ENCODE results near the gene OR7G3.

OR7G3 gene

DNA sequence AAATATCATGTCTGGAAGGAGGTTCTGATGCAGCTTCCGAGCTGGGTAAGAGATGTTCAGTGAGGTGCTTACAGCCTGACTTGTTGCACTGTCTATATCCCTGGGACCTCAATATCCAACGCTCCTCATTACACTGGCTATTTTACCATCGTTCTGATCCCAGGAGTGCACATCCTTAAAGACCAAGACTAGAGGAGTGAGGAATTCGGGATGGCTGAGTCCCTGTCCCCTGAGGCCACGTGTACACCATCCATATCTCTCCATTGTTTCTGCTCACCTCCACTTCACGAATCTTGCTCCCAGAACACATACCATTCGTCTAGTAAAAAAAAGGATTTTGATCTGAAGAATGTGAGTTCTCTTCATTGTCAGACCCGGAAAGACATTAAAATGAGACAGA is 19.4 kb downstream of the OR7G3 start, which contains the start of gene OR7G2:
TSS of gene OR7G2 (minus strand) at position 101 of the 400 bp plus-strand sequence. CDS start 4,232 bp downstream, outside the sequence.
- no peak for DNase-seq (ENCODE audit: low read depth in 2 of 2)

DNA sequence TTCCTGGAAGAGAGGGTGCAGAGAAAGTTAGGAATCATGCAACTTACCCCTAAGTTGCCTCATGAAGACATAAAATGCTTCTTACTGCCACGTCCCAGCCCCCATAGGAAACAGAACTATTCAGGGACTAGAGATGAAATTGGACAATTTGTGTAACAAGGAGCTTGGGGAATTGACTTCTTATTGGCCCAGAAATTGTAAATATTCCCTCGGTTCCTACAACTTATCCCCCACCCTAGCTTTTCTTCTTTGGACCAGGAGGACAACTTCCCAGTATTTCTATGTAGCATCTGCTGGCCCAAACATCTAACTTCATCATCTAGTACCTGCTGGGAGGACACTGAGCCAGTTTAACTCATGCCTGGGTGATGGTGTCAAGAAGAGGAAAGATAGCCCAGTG is 40.0 kb downstream of the OR7G3 start, which contains the start of gene OR1M1:
TSS of gene OR1M1 (plus strand) at position 301 of the 400 bp plus-strand sequence. CDS start 6,184 bp downstream, outside the sequence.
- no peak for DNase-seq (ENCODE audit: low read depth in 2 of 2)

DNA sequence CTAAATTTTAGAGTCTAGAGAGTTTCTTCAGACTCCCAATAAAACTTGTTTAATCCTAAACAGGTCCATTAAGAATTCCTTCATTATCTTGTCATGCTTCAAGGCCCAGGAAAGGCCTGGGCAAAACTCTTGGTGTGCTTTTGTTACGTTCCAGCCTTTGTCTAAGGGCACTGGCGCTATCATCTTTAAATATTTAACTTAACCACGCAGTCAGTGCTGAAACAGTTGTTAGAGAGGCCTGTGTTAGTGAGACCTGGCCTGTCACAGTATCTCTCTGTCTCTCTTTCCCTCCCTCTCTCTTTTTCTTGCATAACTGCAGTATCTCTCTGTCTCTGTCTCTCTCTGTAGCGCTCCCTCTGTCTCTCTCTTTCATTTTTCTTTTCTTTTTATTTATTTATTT is 48.1 kb downstream of the OR7G3 start:
- DNase-seq (ENCODE audit: low read depth in 2 of 2): no peak

DNA sequence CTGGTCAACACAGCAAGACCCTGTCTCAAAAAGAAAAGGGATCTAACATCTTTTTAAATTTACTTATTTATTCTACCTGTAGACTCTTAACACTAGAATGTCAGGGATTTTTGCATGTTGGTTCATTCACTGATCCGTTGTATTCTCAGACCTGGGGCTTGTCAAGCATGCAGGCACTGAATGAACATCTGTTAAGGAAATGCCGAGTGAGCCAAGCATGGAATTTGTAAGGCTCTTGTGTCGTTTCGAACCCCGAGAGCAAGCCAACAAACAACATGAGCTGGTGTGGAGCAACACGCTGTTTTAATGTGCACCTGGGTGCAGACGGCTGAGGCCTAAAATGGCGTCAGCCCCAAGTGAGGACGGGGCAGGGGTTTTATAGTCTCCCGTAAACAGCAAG is 49.8 kb downstream of the OR7G3 start:
- no peak for DNase-seq (ENCODE audit: low read depth in 2 of 2)
